WTC11 (cell line): Measurements from ENCODE around the gene LIN7A. TPM values are rescaled to one million over a fixed set of nuclear protein-coding genes. Genes with fewer than 3 reads are reported as not detected.

ENCODE experiments used
- ATAC-seq: fragments of 200-7000 bp; cut with Tn5 transposase; 2 replicates; pipeline ENCODE4 v1.10.0; 2021; ENCODE audit warnings: mild to moderate bottlenecking, moderate library complexity
- CTCF ChIA-PET: fragments of 300-600 bp; sonication (Branson Sonifier 250); formaldehyde crosslinking; loops from one replicate; lab custom pipeline; 2021; ENCODE audit warnings: antibody characterized with exemption; lab: Charles Lee
- POLR2A ChIA-PET: fragments of 350-600 bp; sonication (Branson Sonifier 250); formaldehyde crosslinking; loops from one replicate; lab custom pipeline; 2021; ENCODE audit warnings: antibody characterized with exemption; lab: Charles Lee
- DNase-seq: peaks from one replicate; pipeline ENCODE4 v3.0.0; 2021; ENCODE audit warnings: low spot score
- H3K27ac Mint-ChIP-seq: 2 replicates; pipeline ENCODE4 v1.8.0; 2021; ENCODE audit warnings: mixed read lengths
- H3K27me3 Mint-ChIP-seq: 2 replicates; pipeline ENCODE4 v1.8.0; 2021; ENCODE audit warnings: low read depth, mild to moderate bottlenecking, moderate library complexity, mixed read lengths
- H3K36me3 Mint-ChIP-seq: 2 replicates; pipeline ENCODE4 v1.8.0; 2021; ENCODE audit warnings: mixed read lengths
- H3K4me1 Mint-ChIP-seq: 2 replicates; pipeline ENCODE4 v1.8.0; 2022; ENCODE audit warnings: mixed read lengths
- H3K4me3 Mint-ChIP-seq: 2 replicates; pipeline ENCODE4 v1.8.0; 2021; ENCODE audit warnings: mild to moderate bottlenecking, moderate library complexity, mixed read lengths
- H3K9me3 Mint-ChIP-seq: 2 replicates; pipeline ENCODE4 v1.8.0; 2021; ENCODE audit warnings: mixed read lengths
- ATF2 ChIP-seq: sonication (generic); formaldehyde crosslinking; IDR thresholded peaks from 2 replicates; pipeline ENCODE4 v1.8.1; 2022; ENCODE audit warnings: low read depth, missing genetic modification reagents, borderline replicate concordance
- ATF3 ChIP-seq: sonication (generic); formaldehyde crosslinking; conservative IDR thresholded peaks from 2 replicates; pipeline ENCODE4 v1.8.1; 2022; ENCODE audit warnings: mild to moderate bottlenecking, missing genetic modification reagents
- CBFB ChIP-seq: sonication (generic); formaldehyde crosslinking; IDR thresholded peaks from 2 replicates; pipeline ENCODE4 v1.8.1; 2022; ENCODE audit warnings: mild to moderate bottlenecking, low read depth, missing genetic modification reagents
- E2F1 ChIP-seq: sonication (generic); formaldehyde crosslinking; IDR thresholded peaks from 2 replicates; pipeline ENCODE4 v1.8.0; 2022; ENCODE audit warnings: mild to moderate bottlenecking, missing genetic modification reagents
- ERG ChIP-seq: fragments of 250-450 bp; sonication (Bioruptor Pico); IDR thresholded peaks from 2 replicates; pipeline ENCODE4 v1.8.0; 2021; ENCODE audit warnings: mild to moderate bottlenecking
- FOXK1 ChIP-seq: sonication (generic); formaldehyde crosslinking; IDR thresholded peaks from 2 replicates; pipeline ENCODE4 v1.8.0; 2022; ENCODE audit warnings: mild to moderate bottlenecking, moderate library complexity, missing genetic modification reagents
- HMGA2 ChIP-seq: fragments of 250-450 bp; sonication (Bioruptor Pico); IDR thresholded peaks from 2 replicates; pipeline ENCODE4 v1.4.0; 2021; ENCODE audit warnings: mild to moderate bottlenecking, moderate library complexity
- KAT7 ChIP-seq: sonication (generic); formaldehyde crosslinking; IDR thresholded peaks from 2 replicates; pipeline ENCODE4 v1.8.1; 2023; ENCODE audit warnings: missing genetic modification reagents, mild to moderate bottlenecking, borderline replicate concordance
- MLX ChIP-seq: sonication (generic); formaldehyde crosslinking; IDR thresholded peaks from 2 replicates; pipeline ENCODE4 v1.8.1; 2023; ENCODE audit warnings: mild to moderate bottlenecking, missing genetic modification reagents, moderate library complexity
- MYBL2 ChIP-seq: sonication (generic); formaldehyde crosslinking; IDR thresholded peaks from 2 replicates; pipeline ENCODE4 v1.8.1; 2023; ENCODE audit warnings: mild to moderate bottlenecking, moderate library complexity, missing genetic modification reagents
- PRDM15 ChIP-seq: sonication (generic); formaldehyde crosslinking; IDR thresholded peaks from 2 replicates; pipeline ENCODE4 v1.8.0; 2022; ENCODE audit warnings: missing genetic modification reagents
- PRRX2 ChIP-seq: fragments of 250-450 bp; sonication (Bioruptor Pico); IDR thresholded peaks from 2 replicates; pipeline ENCODE4 v1.8.0; 2021; ENCODE audit warnings: mild to moderate bottlenecking
- TEAD1 ChIP-seq: sonication (generic); formaldehyde crosslinking; IDR thresholded peaks from 2 replicates; pipeline ENCODE4 v1.8.0; 2022; ENCODE audit warnings: mild to moderate bottlenecking, missing genetic modification reagents
- TP53 ChIP-seq: sonication (generic); formaldehyde crosslinking; IDR thresholded peaks from 2 replicates; pipeline ENCODE4 v1.8.1; 2023; ENCODE audit warnings: mild to moderate bottlenecking, missing genetic modification reagents
- USF2 ChIP-seq: sonication (generic); formaldehyde crosslinking; IDR thresholded peaks from 2 replicates; pipeline ENCODE4 v1.8.1; 2023; ENCODE audit warnings: mild to moderate bottlenecking, missing genetic modification reagents, moderate library complexity
- ZNF121 ChIP-seq: sonication (generic); formaldehyde crosslinking; IDR thresholded peaks from 2 replicates; pipeline ENCODE4 v1.8.0; 2023; ENCODE audit warnings: missing genetic modification reagents
- ZNF263 ChIP-seq: sonication (generic); formaldehyde crosslinking; IDR thresholded peaks from 2 replicates; pipeline ENCODE4 v1.8.1; 2022; ENCODE audit warnings: low read depth, mild to moderate bottlenecking, moderate library complexity, missing genetic modification reagents
- ZNF425 ChIP-seq: fragments of 250-450 bp; sonication (Bioruptor Pico); conservative IDR thresholded peaks from 2 replicates; pipeline ENCODE4 v1.9.0; 2021; ENCODE audit warnings: mild to moderate bottlenecking
- total RNA-seq: library from RNA; stranded (reverse); gene quantifications from 3 replicates; pipeline ENCODE4 v1.2.3, GENCODE V29; 2021

The LIN7A gene
- total RNA-seq, 1 experiment from 2014 or later = 8.5 TPM

- TF ChIP-seq ZNF425 (CRISPR knock-in tag) = no peak
- no peak for TF ChIP-seq MYBL2 (CRISPR knock-in tag)
- no peak for TF ChIP-seq USF2 (CRISPR knock-in tag)
- TF ChIP-seq PRRX2 (CRISPR knock-in tag) = no peak
- no peak for TF ChIP-seq ATF2 (CRISPR knock-in tag)
- TF ChIP-seq E2F1 (CRISPR knock-in tag) = no peak
- TF ChIP-seq ZNF121 = no peak
- no peak for TF ChIP-seq ERG (CRISPR knock-in tag)
Measured at GRCh38 chr12:80924437-80924836, 13.3 kb downstream of the LIN7A start (continued).

GRCh38 chr12:80920006-80920405 is 17.7 kb downstream of the LIN7A start:
- CTCF ChIA-PET = interaction anchor here (1.2 kb wide), 1 partner anchor 82 kb away, joined by 3 read pairs; no protein-coding TSS in a partner anchor
- Mint-ChIP-seq H3K27me3 (no peaks in the 10 kb centered on the region), H3K4me1 (no peaks in the 10 kb centered on the region), H3K36me3 (no peaks in the 10 kb centered on the region), H3K27ac (no peak overlapping the region), H3K4me3 (no peak overlapping the region), H3K9me3 (peaks cover 7% of the 10 kb centered on the region)
- ATAC-seq (no peak), DNase-seq (no peak)
- POLR2A ChIA-PET = no interaction called here
- TF ChIP-seq HMGA2 (CRISPR knock-in tag) = no peak
- TF ChIP-seq TEAD1 = no peak
- no peak for TF ChIP-seq ZNF263 (CRISPR knock-in tag)
- TF ChIP-seq CBFB (CRISPR knock-in tag) = no peak
- TF ChIP-seq MYBL2 (CRISPR knock-in tag) = no peak
- no peak for TF ChIP-seq TP53 (CRISPR knock-in tag)
- TF ChIP-seq MLX (CRISPR knock-in tag) = no peak
- TF ChIP-seq PRDM15 = no peak
- no peak for TF ChIP-seq KAT7 (CRISPR knock-in tag)
- TF ChIP-seq ATF3 (CRISPR knock-in tag) = no peak
- no peak for TF ChIP-seq FOXK1
- TF ChIP-seq, all 79 proteins: peak for 0
